GM18499 (cell line): Measurements from ENCODE around the gene MTFMT.

Experiments used
- ATAC-seq: cut with Tn5 transposase; IDR thresholded peaks from one replicate; pipeline ENCODE4 v1.9.1; 2021; ENCODE audit warnings: moderate number of reproducible peaks; ENCODE audit not compliant: insufficient read depth, unreplicated experiment

Gene MTFMT

DNA sequence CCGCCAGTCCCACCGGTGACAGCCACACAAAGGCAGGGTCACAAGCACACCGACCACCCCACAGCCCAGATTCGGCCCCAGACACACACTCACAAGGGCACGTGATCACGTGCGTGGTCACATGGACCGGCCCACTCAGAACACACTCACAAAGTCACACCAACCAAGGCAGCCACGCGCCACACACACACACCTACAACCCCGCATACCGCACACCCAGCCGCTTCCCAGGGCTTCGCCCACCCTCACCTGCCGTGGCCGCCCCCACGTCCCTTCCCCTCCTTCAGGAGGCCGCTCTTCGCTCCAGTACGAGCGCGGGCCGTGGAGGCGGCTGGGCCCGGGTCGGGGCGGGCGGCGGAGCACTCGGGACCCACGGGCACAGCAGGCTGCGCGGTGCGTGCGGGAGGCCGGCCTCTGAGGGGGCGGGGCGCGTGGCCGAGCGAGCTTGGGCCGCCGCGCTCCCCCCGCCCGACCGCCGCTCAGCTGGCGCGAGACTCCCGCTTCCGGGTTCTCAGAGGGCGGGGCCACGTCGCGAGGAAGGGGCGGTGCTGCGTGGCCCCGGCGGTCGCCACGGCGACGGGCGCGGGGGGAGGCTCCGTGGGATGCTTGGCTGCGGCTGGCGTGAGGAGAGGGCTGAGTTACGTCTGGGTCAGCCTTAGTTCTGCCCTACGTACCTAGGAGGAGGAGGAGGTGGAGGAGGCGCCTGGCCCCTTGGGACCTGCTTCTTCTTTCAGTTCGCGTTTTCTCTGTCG, 39.8 kb downstream of the MTFMT start, which contains the start of gene SPG21:
TSS of gene SPG21 (minus strand) at position 499 of the 752 bp plus-strand sequence. CDS start 6,345 bp downstream, outside the sequence.
- ATAC-seq = peak; percentile 79

DNA sequence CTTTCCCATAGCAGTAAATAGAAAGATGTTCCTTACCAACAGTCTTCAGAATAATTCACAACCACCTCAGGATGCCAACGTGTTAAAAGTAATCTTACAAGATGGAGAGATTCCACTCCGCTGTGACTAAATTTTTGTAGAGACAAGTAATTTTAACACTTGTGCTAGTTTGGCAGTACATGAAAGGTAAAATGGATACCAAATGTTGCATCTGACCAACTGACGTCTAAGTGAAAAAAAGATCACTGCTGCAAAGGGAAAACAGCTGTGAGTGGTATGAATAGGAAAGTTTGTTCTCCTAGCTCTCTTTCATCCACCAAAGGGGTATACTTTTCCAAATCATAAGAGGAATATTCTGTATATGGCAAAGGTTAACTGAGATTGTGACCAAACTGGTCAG, 42.3 kb downstream of the MTFMT start:
- ATAC-seq = no peak

DNA sequence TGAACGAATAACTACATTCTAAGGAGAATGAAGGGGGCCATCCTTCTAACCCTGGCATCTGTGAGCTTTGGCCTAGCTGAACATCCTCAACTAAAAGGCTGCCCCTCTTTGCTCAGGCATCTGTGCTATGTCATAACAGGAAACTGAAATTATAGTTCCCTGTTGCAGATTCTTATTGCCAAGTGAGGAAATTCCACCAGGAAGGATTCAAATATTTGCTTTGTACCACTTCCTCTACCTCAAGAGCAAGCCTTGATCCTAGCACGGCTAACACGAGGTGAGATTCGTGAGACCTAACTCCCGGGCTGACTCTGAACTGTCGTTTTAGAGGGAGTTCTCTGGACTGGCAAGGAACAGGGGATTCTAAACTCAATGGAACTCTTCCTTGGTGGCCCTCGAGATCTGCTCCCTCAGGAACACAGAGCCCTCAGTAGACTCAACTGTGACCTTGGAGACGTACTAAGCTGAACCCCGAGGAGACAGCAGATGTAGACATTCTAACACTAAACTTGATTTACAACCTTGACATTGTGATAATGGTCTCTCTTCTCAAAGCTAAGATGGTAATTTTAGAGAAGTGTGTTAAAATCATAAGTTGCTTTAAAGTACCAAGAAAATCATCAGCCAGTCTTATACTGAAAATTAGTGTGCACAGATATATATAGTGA, 43.9 kb downstream of the MTFMT start:
- ATAC-seq = no peak

DNA sequence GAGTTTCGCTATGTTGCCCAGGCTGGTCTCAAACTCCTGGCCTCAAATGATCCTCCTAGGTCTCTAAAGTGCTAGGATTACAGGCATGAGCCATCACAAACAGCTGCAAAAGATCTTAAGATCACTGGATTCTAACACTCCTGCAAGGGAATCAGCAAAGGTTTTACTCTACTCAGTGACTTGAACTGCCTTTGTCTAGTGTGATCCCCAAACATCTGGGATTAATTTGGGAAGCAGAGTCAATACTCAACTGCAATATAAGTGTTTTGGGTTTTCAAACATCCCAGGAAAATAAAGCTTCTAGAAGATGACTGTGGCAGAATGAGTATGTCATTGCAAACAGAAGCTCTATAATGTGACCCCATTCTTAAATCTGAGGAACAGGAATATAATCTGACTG, 47.0 kb downstream of the MTFMT start:
- ATAC-seq = no peak

DNA sequence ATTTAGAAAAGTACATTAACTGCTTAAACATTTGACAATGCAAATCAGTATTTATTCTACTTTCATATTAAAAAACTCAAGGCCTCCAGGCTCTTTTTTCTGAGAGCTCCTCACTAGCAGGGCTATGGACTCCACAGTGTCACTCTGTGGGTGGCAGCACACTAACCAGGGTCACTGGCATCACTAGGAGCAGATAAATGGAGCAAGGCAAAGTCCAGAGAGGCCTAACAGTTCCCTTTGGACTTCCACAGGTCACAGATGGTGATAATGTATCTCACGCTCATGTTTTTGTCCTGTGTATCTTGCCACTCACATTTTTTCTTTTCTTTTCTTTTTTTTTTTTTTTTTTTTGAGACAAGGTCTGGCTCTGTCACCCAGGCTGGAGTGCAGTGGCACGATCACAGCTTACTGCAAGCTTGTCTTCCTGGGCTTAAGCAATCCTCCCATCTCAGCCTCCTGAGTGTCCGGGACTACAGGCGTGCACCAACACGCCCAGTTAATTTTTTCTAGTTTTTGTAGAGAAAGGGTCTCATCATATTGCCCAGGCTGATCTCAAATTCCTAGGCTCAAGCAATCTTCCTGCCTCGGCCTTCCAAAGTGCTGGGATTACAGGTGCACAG, 47.5 kb downstream of the MTFMT start:
- no peak for ATAC-seq

DNA sequence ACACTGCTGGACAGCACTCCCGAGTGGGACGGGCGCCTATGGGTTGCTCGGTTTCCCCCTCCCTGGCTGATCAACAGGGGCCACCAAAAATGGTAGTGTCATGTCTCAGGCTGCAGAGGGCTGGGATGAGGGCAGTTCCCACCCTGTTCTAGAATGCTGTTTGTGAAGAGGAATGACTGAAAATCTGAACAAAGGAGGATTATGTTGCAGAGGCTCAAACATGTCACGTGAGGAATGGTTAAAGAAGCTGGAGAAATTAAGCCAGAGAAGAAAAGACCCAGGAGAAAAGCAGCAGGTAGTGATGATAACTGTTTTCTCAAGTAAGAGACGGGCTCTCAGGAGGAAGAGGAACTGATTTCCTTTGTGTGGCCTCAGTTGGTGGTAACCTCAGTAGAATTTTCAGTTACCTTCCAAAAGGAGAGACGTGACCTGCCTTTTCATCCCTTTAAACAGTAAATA, 50.2 kb downstream of the MTFMT start:
- no peak for ATAC-seq

DNA sequence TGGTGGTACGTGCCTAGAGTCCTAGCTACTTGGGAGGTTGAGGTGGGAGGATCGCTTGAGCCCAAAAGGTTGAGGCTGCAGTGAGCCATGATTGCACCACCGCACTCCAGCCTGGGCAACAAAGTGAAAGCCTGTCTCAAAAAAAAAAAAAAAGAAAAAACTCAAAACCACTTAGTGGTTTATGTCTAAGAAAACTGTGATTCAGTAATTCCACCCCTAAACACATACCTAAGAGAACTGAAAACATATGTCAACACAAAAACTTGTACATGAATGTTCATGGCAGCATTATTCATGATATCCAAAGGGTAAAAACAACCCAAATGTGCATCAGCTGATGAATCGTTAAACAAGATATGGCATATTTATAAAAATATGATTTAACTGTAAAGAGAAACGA, 54.0 kb downstream of the MTFMT start:
- ATAC-seq = no peak

DNA sequence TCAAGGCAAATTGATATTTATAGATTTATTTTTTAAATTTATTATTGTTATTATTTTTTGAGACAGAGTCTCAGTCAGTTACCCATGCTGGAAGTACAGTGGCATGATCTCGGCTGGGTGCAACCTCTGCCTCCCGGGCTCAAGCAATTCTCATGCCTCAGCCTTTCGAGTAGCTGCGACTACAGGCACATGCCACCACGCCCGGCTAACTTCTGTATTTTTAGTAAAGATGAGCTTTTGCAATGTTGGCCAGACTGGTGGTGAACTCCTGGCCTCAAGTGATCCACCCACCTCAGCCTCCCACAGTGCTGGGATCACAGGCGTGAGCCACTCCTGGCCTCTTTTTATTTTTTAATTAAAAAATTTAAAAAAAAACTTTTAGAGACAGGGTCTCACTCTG, 58.7 kb downstream of the MTFMT start:
- no peak for ATAC-seq

DNA sequence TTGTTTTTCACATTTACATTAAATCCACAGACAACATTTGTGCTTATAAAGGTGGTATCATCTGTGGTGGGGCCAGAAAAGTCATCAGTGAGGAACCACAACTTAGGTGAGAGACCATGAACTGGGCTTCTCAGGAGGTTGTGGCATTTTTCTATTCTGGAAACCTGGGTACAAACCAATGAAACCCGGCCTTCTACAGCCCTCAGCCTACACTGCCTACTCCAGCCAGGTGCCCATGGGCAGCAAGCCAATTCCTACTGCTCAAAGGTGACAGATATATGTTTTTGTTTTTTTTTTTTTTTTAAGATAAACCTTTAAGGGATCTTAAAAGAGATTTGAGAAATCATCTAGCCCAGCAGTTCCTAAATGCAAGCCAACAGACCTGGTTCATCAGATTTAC, 60.0 kb downstream of the MTFMT start:
- no peak for ATAC-seq

DNA sequence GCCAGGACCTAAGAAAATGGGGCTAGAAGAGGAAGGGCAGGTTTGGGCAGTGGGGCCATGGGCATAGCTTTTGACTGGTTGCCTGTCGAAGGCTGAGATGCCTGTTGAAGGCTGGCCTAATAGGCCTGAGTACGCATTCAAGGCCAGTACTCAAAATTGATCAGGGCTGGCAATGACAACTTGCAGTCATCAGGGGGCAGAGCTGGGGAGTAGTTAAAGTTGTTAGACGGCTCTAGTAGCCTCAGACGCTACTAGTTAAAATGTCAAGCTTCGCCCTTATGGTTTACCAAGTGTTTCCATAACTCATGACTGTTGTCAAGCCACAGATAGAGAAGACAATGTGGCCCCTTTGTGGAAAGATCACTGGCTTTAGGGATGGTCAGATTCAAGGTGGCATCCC, 68.4 kb downstream of the MTFMT start:
- ATAC-seq = no peak

DNA sequence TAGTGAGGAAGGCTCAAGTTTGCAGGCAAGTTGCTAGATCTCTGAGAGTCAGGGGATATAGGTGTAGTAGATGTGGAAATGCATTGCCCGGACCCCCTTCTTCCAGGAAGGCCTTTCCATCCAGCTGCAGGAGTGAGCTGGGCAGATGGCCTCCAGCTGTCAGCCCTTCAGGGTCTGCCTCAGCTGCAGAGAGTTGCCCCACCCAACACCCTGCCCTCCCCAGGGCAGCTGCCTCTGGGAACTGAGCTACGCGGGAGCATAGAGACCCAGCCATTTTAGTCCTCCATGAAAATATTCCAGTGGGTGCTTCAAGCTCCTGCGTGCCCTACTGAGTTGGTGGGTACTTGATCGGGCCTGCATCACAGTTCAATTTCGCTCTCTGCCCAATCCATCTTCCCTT, 69.3 kb downstream of the MTFMT start:
- no peak for ATAC-seq

DNA sequence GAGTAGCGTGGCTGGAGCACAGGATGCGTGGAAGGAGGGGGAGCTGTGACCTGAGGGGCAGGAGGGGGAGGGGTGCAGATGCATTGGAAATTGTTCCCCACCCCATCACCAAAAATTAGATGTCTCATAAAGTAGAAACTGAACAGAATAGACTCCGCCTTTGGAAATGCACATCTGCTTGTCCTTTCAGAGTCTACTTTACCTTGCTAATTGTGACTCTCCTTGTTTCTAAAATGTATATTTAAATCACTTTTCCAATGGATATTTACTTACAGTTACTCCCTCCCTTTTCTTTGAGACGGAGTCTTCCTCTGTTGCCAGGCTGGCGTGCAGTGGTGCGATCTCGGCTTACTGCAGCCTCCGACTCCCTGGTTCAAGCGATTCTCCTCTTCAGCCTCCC, 70.3 kb downstream of the MTFMT start:
- ATAC-seq = no peak

DNA sequence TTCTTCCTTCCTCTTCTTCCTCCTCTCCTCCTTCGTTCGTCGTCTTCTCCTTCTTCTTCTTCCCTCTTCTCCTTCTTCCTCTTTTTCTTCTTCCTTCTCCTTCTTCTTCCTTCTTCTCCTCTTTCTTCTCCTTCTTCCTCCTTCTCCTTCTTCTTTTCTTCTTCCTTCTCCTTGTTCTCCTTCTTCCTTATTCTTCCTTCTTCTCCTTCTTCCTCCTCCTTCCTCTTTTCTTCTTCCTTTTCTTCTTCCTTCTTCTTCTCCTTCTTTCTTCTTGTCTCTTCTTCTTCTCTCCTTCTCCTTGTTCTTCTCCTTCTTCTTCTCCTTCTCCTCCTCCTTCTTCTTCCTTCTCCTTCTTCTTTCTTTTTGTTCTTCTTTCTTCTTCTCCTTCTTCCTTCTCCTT, 75.0 kb downstream of the MTFMT start:
- no peak for ATAC-seq

DNA sequence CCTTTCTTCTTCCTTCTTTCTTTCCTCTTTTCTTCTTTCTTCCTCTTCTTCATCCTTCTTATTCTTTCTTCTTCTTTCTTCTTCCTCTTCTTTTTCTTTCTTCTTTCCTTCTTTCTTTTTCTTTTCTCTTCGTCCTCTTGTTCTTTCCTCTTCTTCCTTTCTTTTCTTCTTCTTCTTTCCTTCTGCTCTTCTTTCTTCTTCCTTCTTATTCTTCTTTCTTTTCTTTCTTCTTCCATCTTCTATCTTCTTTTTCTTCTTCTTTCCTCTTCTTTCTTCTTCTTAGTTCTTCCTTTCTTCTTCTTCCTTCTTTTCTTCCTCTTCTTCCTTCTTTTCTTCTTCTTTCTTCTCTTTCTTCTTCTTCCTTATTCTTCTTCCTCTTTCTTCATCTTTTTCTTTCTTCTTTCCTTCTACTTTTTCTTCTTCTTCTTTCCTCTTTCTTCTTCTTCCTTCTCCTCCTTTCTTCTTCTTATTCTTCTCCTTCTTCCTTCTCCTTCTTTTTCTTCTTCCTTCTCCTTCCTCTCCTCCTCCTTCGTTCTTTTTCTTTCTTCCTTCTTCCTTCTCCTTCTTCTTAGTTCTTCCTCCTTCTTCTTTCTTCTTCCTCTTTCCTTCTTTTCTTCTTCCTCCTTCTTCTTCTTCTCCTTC, 77.5 kb downstream of the MTFMT start:
- no peak for ATAC-seq
